Hematopoietic multipotent progenitor cell treated with erythropoietin and hydrocortisone succinate and interleukin-3 and kit ligand, for 17 days (in vitro differentiated cells): ENCODE results near the gene C3orf38.
"Not testable (repeated sequence)": the region's sequence is repeated elsewhere in the genome, so short reads cannot be mapped to it uniquely, and the experiment has no call there.

Experiments
- DNase-seq: peaks from one replicate; pipeline ENCODE4 v3.0.0-alpha.2; 2015; ENCODE audit warnings: low spot score

C3orf38 gene

GRCh38 chr3:88149509-88150362 is at the start of gene C3orf38:
Gene C3orf38 (plus strand): TSS chr3:88149959. CDS start chr3:88150053, 94 bp downstream.
- peak; percentile 77 for DNase-seq

GRCh38 chr3:88101142-88101541 is 48.6 kb upstream of the C3orf38 start:
- DNase-seq = no peak

GRCh38 chr3:88105325-88105724 is 44.4 kb upstream of the C3orf38 start:
- DNase-seq = no peak

GRCh38 chr3:88112289-88112688 is 37.5 kb upstream of the C3orf38 start:
- no peak for DNase-seq

GRCh38 chr3:88113311-88114162 is 36.2 kb upstream of the C3orf38 start:
- DNase-seq = peak; percentile 87

GRCh38 chr3:88114878-88115549 is 34.7 kb upstream of the C3orf38 start:
- DNase-seq = no peak

GRCh38 chr3:88117683-88118082 is 32.1 kb upstream of the C3orf38 start:
- no peak for DNase-seq

GRCh38 chr3:88118603-88119002 is 31.2 kb upstream of the C3orf38 start:
- not testable (repeated sequence) for DNase-seq

- DNase-seq = no peak
Observed at GRCh38 chr3:88123526-88123925, 26.2 kb upstream of the C3orf38 start.

GRCh38 chr3:88131695-88132094 is 18.1 kb upstream of the C3orf38 start:
- DNase-seq = no peak

- DNase-seq = no peak
Observed at GRCh38 chr3:88132894-88133293, 16.9 kb upstream of the C3orf38 start.

GRCh38 chr3:88133711-88134263 is 16.0 kb upstream of the C3orf38 start:
- DNase-seq = no peak

GRCh38 chr3:88137836-88138235 is 11.9 kb upstream of the C3orf38 start:
- no peak for DNase-seq

- DNase-seq = no peak
Observed at GRCh38 chr3:88141458-88142083, 8.2 kb upstream of the C3orf38 start.

- DNase-seq = no peak
Observed at GRCh38 chr3:88142094-88142624, 7.6 kb upstream of the C3orf38 start.

- DNase-seq = no peak
Observed at GRCh38 chr3:88147261-88147660, 2.5 kb upstream of the C3orf38 start.

GRCh38 chr3:88148651-88149050 is 1.1 kb upstream of the C3orf38 start:
- DNase-seq = no peak

- DNase-seq = no peak
Observed at GRCh38 chr3:88149101-88149508, 654 bp upstream of the C3orf38 start.

- peak; percentile 11 for DNase-seq
Observed at GRCh38 chr3:88150371-88150770, 612 bp downstream of the C3orf38 start.

GRCh38 chr3:88150806-88151205 is 1.0 kb downstream of the C3orf38 start:
- peak; percentile 8 for DNase-seq

- peak; percentile 19 for DNase-seq
Observed at GRCh38 chr3:88151358-88151757, 1.6 kb downstream of the C3orf38 start.
